GM10847 (cell line): ENCODE results near the gene ITPA.

ENCODE experiments used
- POLR2A ChIP-seq: IDR thresholded peaks from 2 replicates; pipeline ENCODE4 v1.6.1; 2011; ENCODE audit not compliant: insufficient read length; ENCODE audit errors: extremely low read depth

The ITPA gene

GRCh38 chr20:3168829-3169590 is 40.3 kb upstream of the ITPA start:
- no peak for TF ChIP-seq POLR2A

- TF ChIP-seq POLR2A: no peak
Measured at GRCh38 chr20:3171391-3172125, 37.7 kb upstream of the ITPA start.

DNA sequence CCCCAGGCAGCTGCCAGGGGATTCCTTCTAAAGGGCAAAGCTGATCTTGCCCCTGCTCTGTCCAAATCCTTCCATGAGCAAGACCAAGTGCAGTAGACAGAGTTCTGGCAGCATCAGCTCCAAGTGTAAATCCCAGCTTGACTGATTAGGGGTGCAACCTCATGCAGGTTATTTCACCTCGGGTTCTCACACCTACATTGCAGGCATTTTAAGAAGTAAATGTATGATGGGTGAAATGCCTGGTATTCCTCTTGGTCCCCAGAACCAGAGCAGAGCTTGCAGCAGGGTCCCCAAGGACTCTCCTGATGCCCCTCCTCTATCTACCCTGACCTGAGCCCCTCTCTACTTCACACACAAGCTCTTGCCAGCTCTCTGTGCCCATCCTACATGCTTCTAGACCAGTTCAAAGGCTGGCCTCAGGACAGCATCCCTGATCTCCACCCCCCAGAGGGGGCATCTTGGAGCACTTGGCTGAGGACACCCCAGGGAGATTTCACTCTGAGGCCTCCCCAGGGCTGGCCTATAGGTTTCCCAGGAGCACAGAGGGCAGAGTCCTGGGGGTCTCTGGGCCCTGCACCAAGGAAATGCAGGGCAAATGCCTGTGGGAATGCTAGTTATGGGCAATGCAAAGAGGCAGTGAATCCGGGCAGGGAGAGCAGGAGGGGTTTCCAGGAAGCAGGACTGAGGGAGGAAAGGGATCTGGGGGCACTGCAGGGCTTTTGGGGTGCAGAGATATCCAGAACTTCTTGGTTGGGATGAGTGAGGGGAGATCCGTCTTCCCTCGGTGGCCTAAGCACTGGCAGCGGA is 37.0 kb upstream of the ITPA start:
- TF ChIP-seq POLR2A: no peak

- TF ChIP-seq POLR2A: no peak
Measured at GRCh38 chr20:3172933-3173609, 36.2 kb upstream of the ITPA start, which contains the start of gene LZTS3. LZTS3 (minus strand) TSS chr20:3173549; CDS start chr20:3167163, 6,386 bp downstream.

DNA sequence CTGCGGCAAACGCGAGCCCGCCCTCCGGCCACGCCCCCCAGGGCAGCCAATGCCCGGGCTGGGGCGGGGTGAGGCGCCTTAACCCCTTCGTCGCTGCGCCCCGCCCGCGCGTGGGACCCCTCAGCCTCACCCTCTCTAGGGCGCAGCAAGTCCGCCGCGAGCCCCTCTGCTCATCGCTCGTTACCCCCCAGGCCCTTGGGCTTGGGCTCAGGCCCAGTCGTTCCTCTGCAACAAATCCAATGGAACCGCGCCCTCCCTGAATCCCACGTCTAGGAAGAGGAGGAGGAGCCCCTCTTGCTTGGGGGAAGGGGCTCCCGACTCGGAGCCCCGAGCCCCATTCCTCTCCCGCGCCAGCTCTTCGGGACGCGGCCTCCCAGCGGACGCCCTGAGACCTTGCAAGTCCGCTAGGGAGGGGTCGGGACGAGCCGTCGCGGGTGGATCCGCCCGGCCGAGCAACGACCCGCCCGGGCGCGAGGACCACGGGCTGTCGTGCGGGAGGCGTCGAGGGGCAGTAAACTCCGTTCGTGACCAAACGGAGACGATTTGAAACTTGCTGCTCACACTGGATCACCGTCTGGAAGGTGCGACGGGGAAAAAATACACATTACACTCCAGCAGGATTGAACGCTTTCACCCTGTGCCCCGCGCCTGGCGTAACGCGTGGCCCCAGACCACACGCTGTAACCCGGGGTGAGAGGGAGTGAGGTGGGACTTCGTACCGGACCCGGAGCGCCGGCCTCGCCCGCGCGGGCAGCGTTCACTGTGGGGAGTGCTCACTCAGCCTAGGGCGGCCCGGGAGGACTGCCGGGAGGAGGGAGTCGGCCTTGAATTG is 35.5 kb upstream of the ITPA start:
- TF ChIP-seq POLR2A: no peak

- TF ChIP-seq POLR2A: no peak
Measured at GRCh38 chr20:3174442-3175261, 34.6 kb upstream of the ITPA start.

GRCh38 chr20:3175270-3175669 is 34.0 kb upstream of the ITPA start:
- TF ChIP-seq POLR2A: no peak

DNA sequence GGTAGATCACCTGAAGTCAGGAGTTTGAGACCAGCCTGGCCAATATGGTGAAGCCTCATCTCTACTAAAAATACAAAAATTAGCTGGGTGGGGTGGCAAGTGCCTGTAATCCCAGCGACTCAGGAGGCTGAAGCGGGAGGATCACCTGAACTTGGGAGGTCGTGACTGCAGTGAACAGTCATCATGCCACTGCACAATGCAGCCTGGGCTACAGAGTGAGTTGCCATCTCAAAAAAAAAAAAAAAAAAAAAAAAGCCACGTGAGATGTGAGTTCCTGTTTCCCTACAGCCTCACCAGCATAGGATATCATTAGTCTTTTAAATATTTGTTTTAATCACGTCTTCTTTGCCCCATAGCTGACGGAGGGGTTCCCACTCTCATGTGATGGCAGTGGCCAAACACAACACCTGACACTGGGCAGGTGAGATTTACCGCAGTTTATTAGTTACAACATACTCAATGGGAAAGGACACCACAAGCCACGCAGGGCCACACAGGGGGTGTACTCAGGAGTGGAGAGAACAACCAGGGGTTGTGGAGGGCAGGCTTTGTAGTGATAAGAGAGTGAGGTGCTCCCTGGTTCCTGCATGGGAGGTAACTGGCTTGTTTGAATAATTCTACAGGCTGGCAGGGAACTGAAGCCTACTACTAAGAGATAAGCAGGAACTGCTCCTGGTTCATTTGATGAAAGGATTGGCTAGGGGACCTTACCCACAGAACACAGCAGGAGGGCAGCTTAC is 31.4 kb upstream of the ITPA start:
- TF ChIP-seq POLR2A: no peak

DNA sequence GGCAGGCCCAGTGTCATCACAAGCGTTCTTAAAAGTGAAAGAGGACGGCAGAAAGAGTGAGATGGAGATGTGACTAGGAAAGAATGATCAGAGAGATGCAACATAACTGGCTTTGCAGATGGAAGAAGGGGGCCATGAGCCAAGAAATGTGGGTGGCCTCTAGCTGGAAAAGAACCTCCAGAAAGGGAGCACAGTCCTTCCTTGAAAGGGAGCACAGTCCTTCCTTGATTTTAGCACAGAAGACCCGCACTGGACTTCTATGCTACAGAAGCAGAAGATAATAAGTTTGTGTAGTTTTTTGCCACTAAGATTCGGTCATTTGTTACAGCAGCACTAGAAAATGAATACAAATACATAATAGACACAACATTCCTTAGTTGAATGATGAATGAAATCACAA is 29.0 kb upstream of the ITPA start:
- TF ChIP-seq POLR2A: no peak

- TF ChIP-seq POLR2A: no peak
Measured at GRCh38 chr20:3181270-3181669, 28.0 kb upstream of the ITPA start.

DNA sequence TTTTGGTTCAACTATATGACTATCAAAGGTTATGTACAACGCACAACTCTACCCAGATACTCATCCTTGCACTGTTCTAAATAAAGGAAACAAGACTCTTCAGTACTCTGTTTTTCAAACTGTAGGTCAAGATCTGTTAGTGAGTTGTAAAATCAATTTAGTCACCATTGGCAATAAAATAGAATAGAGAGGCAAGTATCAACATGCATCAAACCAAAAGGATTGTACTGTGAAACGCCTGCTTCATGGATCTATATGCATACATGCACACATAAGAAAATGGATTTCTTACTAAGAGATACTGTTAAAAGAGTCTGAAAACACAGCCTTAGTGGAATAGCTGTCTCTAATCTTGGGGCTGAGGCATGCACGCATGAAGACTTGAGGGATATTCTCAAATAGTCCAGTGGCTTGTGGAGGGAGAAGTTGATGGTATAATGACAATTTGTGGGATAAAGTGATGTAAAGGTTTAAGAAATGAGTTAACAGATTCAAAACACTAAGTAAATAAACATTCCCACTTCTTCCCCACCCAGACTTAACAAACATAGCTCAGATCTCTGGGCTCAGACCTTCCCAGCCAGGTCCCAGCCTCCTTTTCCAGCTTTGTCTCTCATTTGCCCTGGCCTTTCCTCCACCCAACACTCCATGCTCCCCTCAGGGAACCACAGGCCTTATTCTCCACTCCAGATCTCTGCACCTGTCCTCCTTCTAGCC is 25.2 kb upstream of the ITPA start:
- no peak for TF ChIP-seq POLR2A

DNA sequence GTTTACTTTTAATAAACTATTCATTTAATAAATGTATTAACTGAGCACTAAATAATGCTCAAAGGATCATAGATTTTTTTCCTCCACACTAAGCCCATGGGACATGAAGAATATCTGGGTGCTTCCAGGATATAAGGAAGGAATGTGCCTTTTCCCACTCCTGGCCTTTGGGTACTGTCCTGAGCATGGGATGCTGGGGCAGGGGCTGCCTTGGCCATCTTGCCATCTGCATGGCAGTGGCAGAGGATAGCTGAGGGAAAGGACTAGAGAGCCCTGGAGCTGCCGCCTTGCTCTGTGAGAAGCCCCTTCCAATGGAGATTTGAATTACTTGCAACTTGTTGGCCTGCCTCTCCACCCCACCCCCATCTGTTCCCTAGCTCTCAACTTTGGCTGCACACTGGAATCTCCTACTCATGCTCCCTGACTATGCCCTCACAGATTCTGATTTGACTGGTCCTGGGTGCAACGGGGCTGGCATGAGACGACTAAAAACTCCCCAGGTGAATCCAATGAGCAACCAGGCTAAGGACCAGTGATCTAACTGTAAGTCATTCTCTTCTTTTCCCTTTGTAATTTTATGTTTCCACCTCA is 20.4 kb upstream of the ITPA start:
- TF ChIP-seq POLR2A: no peak

- TF ChIP-seq POLR2A: no peak
Measured at GRCh38 chr20:3189561-3190131, 19.7 kb upstream of the ITPA start.
